A549 (cell line): ENCODE measurements around the gene ZNF765. TPM values are rescaled to one million over a fixed set of nuclear protein-coding genes. Genes with fewer than 3 reads are reported as not detected.
"Not testable (repeated sequence)": the region's sequence is repeated elsewhere in the genome, so short reads cannot be mapped to it uniquely, and the experiment has no call there.

Source experiments
- ATAC-seq, 2 experiments: fragments of 200-7000 bp in 1 of 2; fragments of >200 bp in 1 of 2; cut with Nextera tagmentation in 1 of 2; cut with Tn5 transposase in 1 of 2; 3 replicates each; pipeline versions ENCODE4 v1.8.0 to v1.9.1; 2018 to 2020; ENCODE audit warnings: mild to moderate bottlenecking in 1 of 2, moderate library complexity in 1 of 2
- CTCF ChIA-PET: fragments of 300-600 bp; sonication (Branson Sonifier 250); formaldehyde crosslinking; extraction: SDS; loops from one replicate; lab custom pipeline; 2021; ENCODE audit warnings: antibody characterized with exemption, inconsistent platforms; lab: Yijun Ruan, JAX
- POLR2A ChIA-PET: fragments of 350-600 bp; formaldehyde crosslinking; extraction: SDS; loops from one replicate; lab custom pipeline; 2021; ENCODE audit warnings: antibody characterized with exemption, inconsistent platforms; lab: Yijun Ruan, JAX
- DNase-seq, 2 experiments: peaks; one replicate each; pipeline versions ENCODE4 v3.0.0 to v3.0.0-alpha.2; 2011 to 2016; ENCODE audit warnings: low read depth in 1 of 2, low spot score in 1 of 2
- FAIRE-seq: peaks from 2 replicates; lab custom pipeline; 2011; peaks lifted over from hg19 to GRCh38; lab: Jason Lieb, UNC
- H3K27ac ChIP-seq, 2 experiments: fragments of >200 bp; sonication (Bioruptor Twin); formaldehyde crosslinking; 3 replicates each; pipeline ENCODE4 v1.5.1; 2016 to 2017
- H3K4me1 ChIP-seq: fragments of >200 bp; sonication (Bioruptor Twin); formaldehyde crosslinking; 3 replicates; pipeline ENCODE4 v1.6.1; 2016
- H3K4me2 ChIP-seq: fragments of >200 bp; sonication (Bioruptor Twin); formaldehyde crosslinking; 3 replicates; pipeline ENCODE4 v1.6.1; 2016
- H3K4me3 ChIP-seq: fragments of >200 bp; sonication (Bioruptor Twin); formaldehyde crosslinking; 3 replicates; pipeline ENCODE4 v1.5.1; 2016
- H3K9me3 ChIP-seq: fragments of >200 bp; sonication (Bioruptor Twin); formaldehyde crosslinking; 3 replicates; pipeline ENCODE4 v1.6.1; 2016
- BHLHE40 ChIP-seq: IDR thresholded peaks from 2 replicates; pipeline ENCODE4 v1.6.1; 2012; ENCODE audit warnings: low read depth, low read length, inconsistent platforms
- CBX2 ChIP-seq: fragments of 200-600 bp; sonication (generic); IDR thresholded peaks from 2 replicates; pipeline ENCODE4 v1.6.1; 2016; ENCODE audit warnings: low read depth, mild to moderate bottlenecking, borderline replicate concordance
- CHD2 ChIP-seq: fragments of 150-350 bp; IDR thresholded peaks from 2 replicates; pipeline ENCODE4 v1.6.1; 2014; ENCODE audit warnings: low read length; ENCODE audit not compliant: partially characterized antibody
- EHF ChIP-seq: fragments of 250-450 bp; sonication (Bioruptor Pico); IDR thresholded peaks from 2 replicates; pipeline ENCODE4 v1.5.0; 2020; ENCODE audit warnings: mild to moderate bottlenecking
- ESRRA ChIP-seq: fragments of 150-350 bp; IDR thresholded peaks from 2 replicates; pipeline ENCODE4 v1.6.1; 2014; ENCODE audit warnings: mild to moderate bottlenecking, low read length, borderline replicate concordance
- GATA3 ChIP-seq: IDR thresholded peaks from 2 replicates; pipeline ENCODE4 v1.6.1; 2012; ENCODE audit warnings: borderline replicate concordance
- HEYL ChIP-seq: fragments of 250-450 bp; sonication (Bioruptor Pico); IDR thresholded peaks from 2 replicates; pipeline ENCODE4 v1.8.0; 2021; ENCODE audit warnings: mild to moderate bottlenecking, moderate library complexity
- HOXA7 ChIP-seq: fragments of 250-450 bp; sonication (Bioruptor Pico); IDR thresholded peaks from 2 replicates; pipeline ENCODE4 v1.5.0; 2020; ENCODE audit warnings: mild to moderate bottlenecking, moderate library complexity
- JUNB ChIP-seq: fragments of >200 bp; sonication (Bioruptor Twin); formaldehyde crosslinking; IDR thresholded peaks from 2 replicates; pipeline ENCODE4 v1.6.1; 2016
- KDM1A ChIP-seq: fragments of 200-600 bp; sonication (generic); IDR thresholded peaks from 2 replicates; pipeline ENCODE4 v1.6.1; 2016; ENCODE audit warnings: low read depth, mild to moderate bottlenecking
- NPAS2 ChIP-seq: fragments of 250-450 bp; sonication (Bioruptor Pico); IDR thresholded peaks from 2 replicates; pipeline ENCODE4 v1.8.0; 2022; ENCODE audit warnings: mild to moderate bottlenecking, moderate library complexity, borderline replicate concordance
- NR3C1 ChIP-seq: fragments of >200 bp; sonication (Bioruptor Twin); formaldehyde crosslinking; IDR thresholded peaks from 3 replicates; pipeline ENCODE4 v1.6.1; 2017
- PHF8 ChIP-seq: fragments of 200-600 bp; sonication (generic); IDR thresholded peaks from 2 replicates; pipeline ENCODE4 v1.6.1; 2016; ENCODE audit warnings: low read depth, mild to moderate bottlenecking, antibody characterized with exemption, moderate library complexity, borderline replicate concordance
- SREBF2 ChIP-seq: fragments of 450-650 bp; IDR thresholded peaks from 2 replicates; pipeline ENCODE4 v1.6.1; 2014; ENCODE audit warnings: mild to moderate bottlenecking, moderate library complexity
- ZC3H11A ChIP-seq: fragments of 450-650 bp; IDR thresholded peaks from 2 replicates; pipeline ENCODE4 v1.6.1; 2014; ENCODE audit warnings: antibody characterized with exemption, mild to moderate bottlenecking
- ZSCAN20 ChIP-seq: fragments of 250-450 bp; sonication (Bioruptor Pico); IDR thresholded peaks from 2 replicates; pipeline ENCODE4 v1.8.0; 2022; ENCODE audit warnings: mild to moderate bottlenecking, moderate library complexity
- WGBS: methylation state at CpG from one replicate; pipeline ENCODE4 v1.1.6; 2017; ENCODE audit errors: missing lambda C conversion rate; 5-methylcytosine and 5-hydroxymethylcytosine counted together
- polyA plus RNA-seq, 4 experiments: library from polyadenylated mRNA; depleted of rRNA in 3 of 4; stranded (reverse); fragments of >200 nt; fragmentation: RNase III in 1 of 4; extraction: RNeasy Plus Mini Kit Qiagen cat#74134 plus additional on column Dnase treatment in 1 of 4; gene quantifications; 2 replicates in 3 of 4; 3 replicates in 1 of 4; pipeline ENCODE4 v1.2.3, GENCODE V29; 2011 to 2017
- TF ChIP-seq, protein P1 (sequence below): fragments of 450-650 bp; IDR thresholded peaks from 2 replicates; pipeline ENCODE4 v1.6.1; 2014; ENCODE audit warnings: antibody characterized with exemption
- TF ChIP-seq, protein P2 (sequence below): fragments of >200 bp; sonication (Bioruptor Twin); formaldehyde crosslinking; IDR thresholded peaks from 3 replicates; pipeline ENCODE4 v1.5.1; 2016
- TF ChIP-seq, protein P3 (sequence below): fragments of >200 bp; sonication (Bioruptor Twin); formaldehyde crosslinking; IDR thresholded peaks from 2 replicates; pipeline ENCODE4 v1.6.1; 2016

Gene ZNF765
- polyA plus RNA-seq, 2 of the 4 experiments (the other 2 are of a cell fraction) = 4.8 to 8.3 TPM

DNA sequence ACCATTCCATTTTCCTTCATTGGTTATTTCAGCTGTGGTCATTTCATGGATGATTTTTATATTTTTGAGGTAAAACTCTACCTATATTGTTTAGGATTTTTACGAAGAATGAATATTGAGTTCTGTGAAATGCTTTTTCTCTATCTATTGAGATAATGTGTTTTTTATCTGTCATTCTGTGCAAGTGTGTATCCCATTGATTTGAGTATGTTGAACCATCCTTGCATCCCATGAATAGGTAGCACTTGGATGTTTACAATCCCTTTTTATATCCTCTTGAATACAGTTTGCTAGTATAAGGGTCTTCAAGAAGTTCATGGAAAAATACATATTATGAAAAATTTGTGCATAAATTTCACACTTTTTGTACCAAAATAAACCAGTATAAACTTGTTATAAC, 39.2 kb upstream of the ZNF765 start:
- DNase-seq (no peak), FAIRE-seq (no peak), ATAC-seq (no peak)
- ChIA-PET CTCF (no interaction called here), POLR2A (no interaction called here)
- Histone ChIP-seq H3K27ac (no peak overlapping the region), H3K4me1 (no peaks in the 10 kb centered on the region), H3K4me2 (no peak overlapping the region), H3K9me3 (peaks cover 85% of the 10 kb centered on the region), H3K4me3 (no peak overlapping the region)
- no peak for TF ChIP-seq ZC3H11A
- TF ChIP-seq, protein P1, sequence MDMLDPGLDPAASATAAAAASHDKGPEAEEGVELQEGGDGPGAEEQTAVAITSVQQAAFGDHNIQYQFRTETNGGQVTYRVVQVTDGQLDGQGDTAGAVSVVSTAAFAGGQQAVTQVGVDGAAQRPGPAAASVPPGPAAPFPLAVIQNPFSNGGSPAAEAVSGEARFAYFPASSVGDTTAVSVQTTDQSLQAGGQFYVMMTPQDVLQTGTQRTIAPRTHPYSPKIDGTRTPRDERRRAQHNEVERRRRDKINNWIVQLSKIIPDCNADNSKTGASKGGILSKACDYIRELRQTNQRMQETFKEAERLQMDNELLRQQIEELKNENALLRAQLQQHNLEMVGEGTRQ = no peak
- no peak for TF ChIP-seq NPAS2
- TF ChIP-seq HOXA7 (CRISPR knock-in tag) = no peak
- WGBS = 90% methylated on average over 1 of the region's 1 CpG

DNA sequence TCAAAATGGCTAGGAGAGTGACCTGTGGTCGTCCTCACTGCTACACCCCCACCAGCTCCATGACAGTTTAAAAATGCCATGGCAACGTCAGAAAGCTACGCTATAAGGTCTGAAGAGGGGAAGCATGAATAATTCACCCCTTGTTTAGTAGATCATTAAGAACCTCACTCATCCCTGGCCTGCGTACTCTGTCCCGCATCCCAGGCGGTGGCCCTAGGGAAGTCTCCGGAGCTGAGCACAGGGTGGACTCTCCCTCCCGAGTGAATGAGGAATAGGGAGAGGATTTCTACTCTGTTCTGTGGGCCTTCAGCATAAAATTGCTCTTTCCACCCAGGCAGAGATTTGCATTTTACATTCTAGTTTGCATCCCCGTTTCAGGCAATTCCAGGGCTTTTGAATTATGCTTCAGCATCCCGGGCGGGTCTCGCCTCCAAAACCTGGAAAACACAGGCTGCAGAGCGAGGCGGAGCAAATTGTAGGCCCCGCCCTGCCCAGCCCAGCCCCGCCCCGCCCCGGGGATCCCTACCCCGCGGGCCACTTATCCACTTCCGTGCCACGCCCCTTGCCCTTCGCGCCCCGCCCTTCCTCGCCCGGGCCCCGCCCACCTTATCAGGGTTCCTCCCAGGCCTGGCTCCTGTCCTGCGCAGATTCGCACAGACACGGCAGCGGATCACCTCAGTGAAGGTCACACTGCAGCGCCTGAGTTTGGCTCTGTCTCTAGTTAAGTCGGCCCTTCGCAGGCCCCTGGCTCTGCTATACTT, 36.9 kb upstream of the ZNF765 start:
- H3K4me1 ChIP-seq = no peaks in the 10 kb centered on the region
- DNase-seq = no peak
- POLR2A ChIA-PET = no interaction called here
- peaks cover 70% of the 10 kb centered on the region for H3K9me3 ChIP-seq
- WGBS = 79% methylated on average over 22 of the region's 35 CpGs
- no peak for TF ChIP-seq CBX2
- TF ChIP-seq CHD2 = no peak
- no peak for TF ChIP-seq HEYL
- no peak for TF ChIP-seq HOXA7 (CRISPR knock-in tag)
- no peak for TF ChIP-seq BHLHE40
- no peak for TF ChIP-seq JUNB
- no peak for TF ChIP-seq SREBF2
- no peak for TF ChIP-seq NR3C1
- no peak for TF ChIP-seq ZC3H11A
- TF ChIP-seq, protein P2, sequence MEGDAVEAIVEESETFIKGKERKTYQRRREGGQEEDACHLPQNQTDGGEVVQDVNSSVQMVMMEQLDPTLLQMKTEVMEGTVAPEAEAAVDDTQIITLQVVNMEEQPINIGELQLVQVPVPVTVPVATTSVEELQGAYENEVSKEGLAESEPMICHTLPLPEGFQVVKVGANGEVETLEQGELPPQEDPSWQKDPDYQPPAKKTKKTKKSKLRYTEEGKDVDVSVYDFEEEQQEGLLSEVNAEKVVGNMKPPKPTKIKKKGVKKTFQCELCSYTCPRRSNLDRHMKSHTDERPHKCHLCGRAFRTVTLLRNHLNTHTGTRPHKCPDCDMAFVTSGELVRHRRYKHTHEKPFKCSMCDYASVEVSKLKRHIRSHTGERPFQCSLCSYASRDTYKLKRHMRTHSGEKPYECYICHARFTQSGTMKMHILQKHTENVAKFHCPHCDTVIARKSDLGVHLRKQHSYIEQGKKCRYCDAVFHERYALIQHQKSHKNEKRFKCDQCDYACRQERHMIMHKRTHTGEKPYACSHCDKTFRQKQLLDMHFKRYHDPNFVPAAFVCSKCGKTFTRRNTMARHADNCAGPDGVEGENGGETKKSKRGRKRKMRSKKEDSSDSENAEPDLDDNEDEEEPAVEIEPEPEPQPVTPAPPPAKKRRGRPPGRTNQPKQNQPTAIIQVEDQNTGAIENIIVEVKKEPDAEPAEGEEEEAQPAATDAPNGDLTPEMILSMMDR = no peak
- TF ChIP-seq ESRRA = no peak
- no peak for TF ChIP-seq PHF8
- TF ChIP-seq, protein P3, sequence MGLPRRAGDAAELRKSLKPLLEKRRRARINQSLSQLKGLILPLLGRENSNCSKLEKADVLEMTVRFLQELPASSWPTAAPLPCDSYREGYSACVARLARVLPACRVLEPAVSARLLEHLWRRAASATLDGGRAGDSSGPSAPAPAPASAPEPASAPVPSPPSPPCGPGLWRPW = no peak
- TF ChIP-seq ZSCAN20 (CRISPR knock-in tag) = no peak
- no peak for TF ChIP-seq KDM1A
- no peak for TF ChIP-seq GATA3
- TF ChIP-seq EHF (CRISPR knock-in tag) = no peak
- H3K4me3 ChIP-seq = no peak overlapping the region
- FAIRE-seq = no peak
- CTCF ChIA-PET = no interaction called here
- H3K27ac ChIP-seq = no peak overlapping the region
- H3K4me2 ChIP-seq = no peak overlapping the region
- no peak; a peak in 1 of 6 replicates for ATAC-seq

DNA sequence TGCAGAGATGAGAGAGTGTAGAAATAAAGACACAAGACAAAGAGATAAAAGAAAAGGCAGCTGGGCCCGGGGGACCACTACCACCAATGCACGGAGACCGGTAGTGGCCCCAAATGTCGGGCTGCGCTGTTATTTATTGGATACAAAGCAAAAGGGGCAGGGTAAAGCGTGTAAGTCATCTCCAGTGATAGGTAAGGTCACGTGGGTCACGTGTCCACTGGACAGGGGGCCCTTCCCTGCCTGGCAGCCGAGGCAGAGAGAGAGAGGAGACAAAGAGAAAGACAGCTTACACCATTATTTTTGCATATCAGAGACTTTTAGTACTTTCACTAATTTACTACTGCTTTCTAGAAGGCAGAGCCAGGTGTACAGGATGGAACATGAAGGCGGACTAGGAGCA, 34.9 kb upstream of the ZNF765 start:
- H3K4me1 ChIP-seq, H3K27ac ChIP-seq, ATAC-seq, CTCF ChIA-PET, FAIRE-seq, H3K4me3 ChIP-seq, H3K4me2 ChIP-seq, POLR2A ChIA-PET, DNase-seq: not testable (repeated sequence)
- 52% methylated on average over 10 of the region's 10 CpGs for WGBS
- H3K9me3 ChIP-seq = peaks cover 66% of the 10 kb centered on the region
